GM21526 (cell line): ENCODE data around the gene ZNF469.

ENCODE experiments used
- ATAC-seq: cut with Tn5 transposase; IDR thresholded peaks from one replicate; pipeline ENCODE4 v1.9.1; 2021; ENCODE audit warnings: moderate library complexity; ENCODE audit not compliant: unreplicated experiment, low FRiP score

The ZNF469 gene

DNA sequence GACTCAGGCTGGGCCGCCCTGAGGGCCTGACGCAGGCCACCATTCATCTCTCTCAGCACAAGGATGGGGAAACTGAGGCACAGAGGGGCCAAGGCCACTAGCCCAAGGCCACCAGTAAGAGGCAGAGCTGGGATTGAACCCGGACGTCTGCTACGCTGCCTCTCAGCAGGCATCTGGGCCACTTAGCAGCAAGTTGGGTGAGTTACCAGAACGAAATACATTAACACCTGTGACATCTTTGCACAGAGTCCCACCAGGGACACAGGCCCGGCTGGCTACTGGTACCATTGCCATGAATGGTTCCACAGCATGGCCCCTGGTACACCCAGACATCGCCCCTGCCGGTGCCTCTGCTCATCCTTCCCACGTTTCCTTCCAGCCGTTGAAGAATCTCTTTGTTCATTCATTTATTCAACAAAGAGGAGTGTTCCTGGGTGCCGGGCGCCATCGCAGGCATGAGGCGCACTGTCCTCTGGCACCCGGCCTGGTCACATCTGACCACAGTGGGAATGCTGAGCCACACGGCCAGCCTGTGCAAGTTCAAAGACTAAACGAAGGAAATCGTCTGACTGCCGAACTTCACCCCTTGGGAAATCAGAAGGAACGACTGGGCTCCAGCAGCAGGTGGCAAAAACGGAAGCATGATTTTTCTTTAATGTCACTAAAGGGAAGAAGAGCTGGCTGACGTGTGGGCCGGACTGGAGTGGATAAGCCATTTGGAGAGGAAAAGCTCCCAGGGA is 7.4 kb upstream of the ZNF469 start:
- no peak for ATAC-seq

- ATAC-seq = no peak
These were observed 6.5 kb upstream of the ZNF469 start for GRCh38 chr16:88375996-88376834.

DNA sequence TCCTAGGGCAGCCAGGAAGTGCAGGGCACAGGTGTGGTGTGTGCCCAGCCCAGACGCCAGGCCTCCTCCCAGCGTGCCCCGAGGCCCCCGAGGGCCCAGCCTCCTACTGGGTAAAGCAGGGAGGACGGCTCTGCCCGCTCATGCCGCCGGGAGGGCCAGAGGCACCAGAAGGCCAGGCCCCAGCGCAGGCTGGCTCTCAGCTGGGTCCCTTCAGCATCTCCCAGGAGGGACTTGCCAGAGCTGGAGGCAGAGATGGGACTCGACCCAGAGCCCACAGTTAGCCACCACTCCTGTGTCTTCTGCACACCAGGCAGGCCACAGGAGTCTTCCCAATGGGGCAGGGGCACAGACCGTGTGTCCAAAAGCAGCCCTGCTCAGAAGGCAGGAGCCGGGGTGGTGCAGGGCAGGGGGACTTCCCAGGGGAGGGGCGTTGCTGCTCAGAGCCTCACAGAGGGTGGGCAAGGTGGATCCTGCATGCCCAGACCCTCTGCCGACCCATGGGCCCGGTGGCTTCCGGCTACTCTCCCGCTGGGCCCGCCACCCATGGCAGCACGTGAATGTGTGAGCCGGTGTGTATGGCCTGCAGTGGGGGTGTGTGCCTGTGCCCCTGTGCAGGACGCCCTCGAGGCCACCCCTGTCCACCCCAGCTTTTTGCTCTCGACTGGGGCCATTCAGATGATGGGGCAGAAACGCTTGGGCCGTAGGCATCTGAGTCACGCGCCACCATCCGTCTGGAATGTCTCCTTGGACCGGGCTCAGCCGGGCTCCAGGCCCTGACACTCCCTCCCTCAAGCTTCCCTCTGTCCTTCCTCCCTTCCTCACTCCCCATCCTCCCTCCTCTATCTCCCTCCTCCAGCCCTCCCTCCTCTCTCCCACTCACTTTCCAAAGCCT is 5.7 kb upstream of the ZNF469 start:
- no peak for ATAC-seq

GRCh38 chr16:88377961-88378360 is 4.8 kb upstream of the ZNF469 start:
- ATAC-seq = no peak

GRCh38 chr16:88378401-88378800 is 4.4 kb upstream of the ZNF469 start:
- no peak for ATAC-seq

DNA sequence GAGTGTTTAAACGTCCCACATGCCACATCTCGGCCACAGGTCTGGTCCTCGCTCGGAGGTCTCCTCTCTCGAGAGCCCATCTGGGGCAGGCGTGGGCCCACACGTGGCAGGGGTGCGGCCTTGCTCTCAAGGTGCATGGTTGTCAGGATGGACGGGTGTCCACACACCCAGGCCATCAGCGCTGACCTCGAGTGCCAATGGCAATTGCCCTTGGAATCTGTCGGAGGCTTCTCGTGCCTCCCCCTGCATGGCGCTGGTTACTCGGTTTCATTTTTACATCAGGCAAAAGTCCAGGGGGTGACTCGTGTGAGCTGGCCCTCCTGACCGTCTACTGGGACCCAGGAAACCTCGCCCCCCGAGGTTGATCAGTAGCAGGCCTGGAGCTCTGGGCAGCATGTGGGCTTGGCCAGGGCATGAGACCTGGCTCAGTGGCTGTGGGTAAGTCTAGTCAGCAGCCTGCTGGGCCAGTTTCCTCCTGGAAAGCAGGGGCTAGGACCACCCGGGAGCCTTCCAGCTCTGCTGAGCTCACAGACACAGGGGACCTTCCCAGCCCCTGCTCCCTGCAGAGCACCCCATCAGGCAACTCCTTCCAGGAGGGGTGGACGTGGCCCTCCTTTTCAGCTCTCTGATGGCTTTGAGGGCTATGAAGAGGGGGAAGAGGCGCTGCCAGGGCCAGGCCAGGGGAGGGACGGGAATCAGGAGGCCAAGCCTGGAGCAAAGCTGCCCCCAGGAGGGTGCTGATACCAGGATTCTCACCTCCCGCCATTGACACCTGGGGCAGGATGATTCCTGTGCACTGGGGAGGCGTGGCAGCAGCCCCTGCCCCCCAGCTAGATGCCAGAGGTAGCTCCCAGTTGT is 3.7 kb upstream of the ZNF469 start:
- ATAC-seq = no peak

- ATAC-seq = no peak
These were observed 3.1 kb upstream of the ZNF469 start for GRCh38 chr16:88379694-88380040.

DNA sequence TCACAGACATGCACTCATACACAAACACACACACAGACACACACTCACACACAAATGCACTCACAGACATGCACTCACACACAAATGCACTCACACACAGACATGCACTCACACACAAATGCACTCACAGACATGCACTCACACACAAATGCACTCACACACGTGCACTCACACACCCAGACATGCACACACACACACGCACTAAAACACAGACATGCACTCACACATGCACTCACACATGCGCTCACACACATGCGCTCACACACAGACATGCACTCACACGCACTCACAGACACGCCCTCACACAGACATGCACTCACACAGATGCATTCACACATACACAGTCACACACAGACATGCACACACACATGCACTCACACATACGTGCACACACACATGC is 2.7 kb upstream of the ZNF469 start:
- ATAC-seq = no peak

GRCh38 chr16:88380619-88381018 is 2.1 kb upstream of the ZNF469 start:
- ATAC-seq = no peak

DNA sequence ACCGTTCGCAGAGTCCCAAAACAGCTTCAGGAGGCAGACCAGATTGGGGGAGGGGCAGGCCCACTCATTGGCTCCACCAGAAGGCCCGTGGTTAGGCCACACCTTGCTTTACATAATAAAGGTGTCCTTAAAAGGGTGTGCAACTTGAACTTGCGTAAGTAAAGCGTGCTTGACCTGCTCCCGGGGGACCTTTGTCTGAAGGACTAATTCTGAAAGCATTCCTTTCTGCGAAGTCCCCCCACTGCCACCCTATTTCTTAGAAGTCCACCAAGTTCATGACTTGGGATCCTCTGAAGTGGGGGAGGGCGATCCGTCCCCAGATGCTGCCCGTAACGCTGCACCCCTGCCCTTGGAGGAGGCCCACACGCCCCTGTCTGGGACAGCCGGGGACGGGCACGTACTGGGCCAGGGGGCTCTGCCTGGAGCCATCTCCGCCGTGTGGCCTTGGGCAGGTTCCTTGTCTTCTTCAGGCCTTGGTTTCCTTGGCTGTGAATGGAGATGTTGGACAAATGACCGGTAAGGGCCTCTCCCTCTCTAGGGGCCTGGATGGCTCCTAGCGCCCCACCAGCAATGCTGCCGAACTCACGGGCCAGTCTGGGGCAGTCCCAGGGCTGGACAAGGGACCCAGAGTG is 823 bp upstream of the ZNF469 start:
- ATAC-seq = no peak

DNA sequence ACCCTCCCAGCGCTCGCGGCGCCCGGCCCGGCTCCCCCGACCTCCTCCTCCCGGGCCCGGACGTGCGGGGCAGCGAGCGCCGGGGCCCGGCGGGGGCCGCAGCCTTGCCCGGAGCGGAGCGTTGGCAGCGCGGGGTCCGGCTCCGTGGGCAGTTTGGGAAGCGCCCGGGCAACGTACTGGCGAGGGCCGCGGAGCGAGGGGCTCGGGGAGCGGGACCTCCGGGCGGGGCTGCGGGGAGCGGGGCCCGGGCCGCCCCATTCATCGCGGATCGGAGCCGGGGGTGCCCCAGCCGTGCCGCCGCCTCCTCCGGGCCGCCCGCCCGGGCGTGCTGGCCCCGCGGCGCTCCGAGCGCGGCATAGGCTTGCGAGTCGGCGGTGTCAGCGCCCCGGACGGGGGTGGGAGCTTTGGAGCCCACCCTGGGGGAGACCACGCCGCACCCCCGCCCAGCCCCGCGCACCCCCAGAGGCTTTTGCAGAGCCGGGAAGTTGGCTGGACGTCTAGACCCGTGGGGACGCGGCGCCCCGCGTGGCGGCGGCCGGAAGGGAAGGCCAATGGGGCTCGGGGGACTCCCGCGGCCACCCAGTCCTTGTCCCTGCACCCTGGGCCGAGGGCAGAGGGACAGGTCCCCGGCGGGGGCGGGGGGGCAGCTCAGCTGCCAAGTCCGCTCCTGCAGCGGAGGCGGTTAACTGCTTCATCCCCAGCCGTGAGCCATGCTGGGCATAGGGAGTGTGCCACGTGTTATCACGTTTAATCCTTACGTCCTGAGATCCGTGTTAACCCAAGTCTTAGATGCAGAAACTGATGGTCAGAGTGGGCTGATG is 852 bp downstream of the ZNF469 start:
- ATAC-seq = no peak

DNA sequence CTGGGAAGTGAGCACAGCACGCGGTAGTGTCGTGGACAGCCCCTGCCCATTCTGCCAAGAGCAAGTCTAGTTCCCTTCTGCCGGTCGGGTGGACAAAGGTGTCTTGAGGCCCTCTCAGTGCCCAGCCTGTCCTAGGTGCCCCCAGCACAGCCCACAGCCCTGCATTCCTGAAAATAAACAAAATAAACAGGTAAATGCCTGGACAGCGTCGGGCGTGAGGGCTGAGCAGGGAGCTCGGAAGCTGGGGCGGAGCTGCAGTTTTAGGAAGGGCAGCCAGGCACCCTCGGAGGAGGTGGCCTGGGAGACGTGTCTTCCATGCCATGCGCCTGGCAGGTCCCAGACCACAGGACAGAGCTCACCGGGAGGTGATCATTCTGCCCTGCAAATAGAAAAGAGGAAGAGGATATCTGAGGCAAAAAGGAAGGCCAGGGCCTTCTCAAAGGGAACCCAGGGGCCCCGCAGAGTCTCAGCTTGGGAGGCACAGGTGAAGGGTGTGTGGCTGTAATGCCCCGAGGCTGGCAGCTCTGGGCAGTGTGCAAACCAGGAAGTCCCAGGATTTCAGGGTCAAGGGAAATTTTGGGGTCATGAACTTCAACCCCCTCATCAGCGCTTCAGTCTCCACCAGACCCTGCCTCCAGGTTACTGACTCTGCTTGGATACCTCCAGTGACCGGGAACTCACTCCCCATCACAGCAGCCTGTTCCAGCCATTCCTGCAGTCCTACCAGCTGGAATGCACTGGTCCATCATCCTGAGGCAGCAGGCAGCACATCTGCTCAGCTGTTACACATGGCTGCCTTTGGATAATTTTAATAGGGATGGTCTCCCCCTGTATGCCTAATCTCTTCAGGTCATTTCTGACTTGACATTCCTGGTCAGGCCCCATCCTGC is 1.7 kb downstream of the ZNF469 start:
- ATAC-seq = no peak

DNA sequence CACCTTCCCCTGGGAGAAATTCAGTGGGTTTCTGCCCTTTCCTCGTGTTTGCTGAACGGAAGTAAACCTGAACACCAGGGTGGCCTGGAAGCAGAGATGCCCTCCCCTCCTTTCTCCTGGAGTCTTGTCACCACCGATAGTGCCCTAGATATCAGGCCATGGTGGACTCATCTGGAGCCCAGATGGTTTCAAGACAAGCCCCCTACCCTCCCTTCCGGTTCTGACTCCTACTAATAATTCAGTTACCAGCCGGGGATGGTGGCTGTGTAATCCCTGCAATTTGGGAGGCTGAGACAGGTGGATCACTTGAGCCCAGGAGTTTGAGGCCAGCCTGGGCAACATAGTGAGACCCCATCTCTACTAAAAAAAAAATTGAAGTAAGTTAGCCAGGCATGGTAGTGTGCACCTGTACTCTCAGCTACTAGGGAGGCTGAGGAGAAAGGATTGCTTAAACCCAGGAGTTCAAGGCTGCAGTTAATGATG is 2.4 kb downstream of the ZNF469 start:
- ATAC-seq = no peak

DNA sequence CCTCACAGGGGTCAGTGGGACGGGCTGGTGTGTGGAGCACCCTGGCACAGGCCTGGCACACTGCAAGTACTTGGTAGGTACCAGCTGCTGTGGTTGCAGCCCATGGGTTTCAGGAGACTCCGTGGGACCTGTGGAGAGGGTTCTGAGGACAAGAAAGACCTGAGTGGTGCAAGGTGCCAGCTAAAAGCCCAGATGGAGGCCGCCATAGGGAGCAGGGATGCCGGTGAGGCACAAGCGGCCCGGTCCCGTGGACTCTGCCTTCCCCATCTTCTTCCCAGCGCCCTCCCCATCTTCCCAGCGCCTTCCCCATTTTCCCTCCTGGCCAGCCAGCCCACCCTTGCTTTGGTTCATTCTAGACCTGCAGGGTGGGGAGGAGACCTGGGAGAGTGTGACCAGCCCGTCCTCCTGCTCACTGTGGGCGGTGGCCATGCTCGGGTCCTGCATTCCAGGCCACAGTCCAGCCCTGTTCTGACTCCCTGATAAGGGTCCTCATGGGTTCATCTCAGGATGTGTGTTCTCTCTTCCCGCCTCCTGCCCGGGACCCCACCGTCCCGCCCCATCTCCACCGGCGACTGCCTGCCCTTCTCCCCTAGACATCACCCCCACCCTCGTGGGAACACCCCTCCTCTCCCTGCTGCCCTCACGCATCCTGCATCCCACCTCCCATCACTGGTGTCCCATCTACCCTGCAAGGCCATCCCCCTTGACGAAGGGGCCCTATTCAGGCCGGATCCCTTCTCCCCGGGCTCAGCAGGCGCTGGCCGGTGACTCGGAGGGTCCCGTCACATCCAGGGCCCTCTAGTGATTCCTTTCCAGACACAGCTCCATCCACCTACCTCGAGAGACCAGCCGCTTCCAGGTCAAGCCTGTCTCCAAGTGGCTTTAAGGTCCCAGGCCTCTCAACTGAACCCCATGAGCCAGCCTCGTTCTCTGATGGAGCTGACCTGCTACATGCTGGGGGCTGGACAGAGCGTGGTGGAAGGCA is 3.4 kb downstream of the ZNF469 start:
- ATAC-seq = no peak

DNA sequence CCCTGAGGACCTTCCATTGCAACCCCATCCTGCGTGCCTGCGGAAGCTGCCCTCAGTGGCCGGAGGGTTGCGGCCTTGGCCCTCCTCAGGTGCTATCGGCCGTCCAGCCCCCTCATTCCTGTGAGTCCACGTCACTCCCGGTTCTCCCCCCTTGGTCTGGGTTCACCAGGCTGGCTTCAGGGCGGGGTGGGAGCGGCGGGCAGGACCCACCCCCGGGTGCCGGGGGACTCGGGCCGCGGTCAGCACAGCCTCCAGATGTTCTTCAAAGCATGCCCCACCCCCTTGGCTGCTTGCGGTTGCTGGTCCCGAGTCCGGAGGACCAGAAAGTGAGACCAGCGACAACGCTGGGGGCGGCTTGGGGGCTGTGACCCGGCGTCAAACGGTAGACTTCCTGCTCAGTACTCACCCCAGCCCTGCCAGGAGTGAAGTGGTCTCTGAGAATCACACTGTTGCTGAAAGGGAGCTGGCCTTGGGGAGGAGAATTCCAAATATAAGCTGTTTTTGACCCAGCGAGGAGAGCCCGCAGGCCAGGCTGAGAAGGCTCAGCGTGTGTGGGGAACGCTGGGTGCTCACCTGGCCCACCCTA is 4.5 kb downstream of the ZNF469 start:
- no peak for ATAC-seq

DNA sequence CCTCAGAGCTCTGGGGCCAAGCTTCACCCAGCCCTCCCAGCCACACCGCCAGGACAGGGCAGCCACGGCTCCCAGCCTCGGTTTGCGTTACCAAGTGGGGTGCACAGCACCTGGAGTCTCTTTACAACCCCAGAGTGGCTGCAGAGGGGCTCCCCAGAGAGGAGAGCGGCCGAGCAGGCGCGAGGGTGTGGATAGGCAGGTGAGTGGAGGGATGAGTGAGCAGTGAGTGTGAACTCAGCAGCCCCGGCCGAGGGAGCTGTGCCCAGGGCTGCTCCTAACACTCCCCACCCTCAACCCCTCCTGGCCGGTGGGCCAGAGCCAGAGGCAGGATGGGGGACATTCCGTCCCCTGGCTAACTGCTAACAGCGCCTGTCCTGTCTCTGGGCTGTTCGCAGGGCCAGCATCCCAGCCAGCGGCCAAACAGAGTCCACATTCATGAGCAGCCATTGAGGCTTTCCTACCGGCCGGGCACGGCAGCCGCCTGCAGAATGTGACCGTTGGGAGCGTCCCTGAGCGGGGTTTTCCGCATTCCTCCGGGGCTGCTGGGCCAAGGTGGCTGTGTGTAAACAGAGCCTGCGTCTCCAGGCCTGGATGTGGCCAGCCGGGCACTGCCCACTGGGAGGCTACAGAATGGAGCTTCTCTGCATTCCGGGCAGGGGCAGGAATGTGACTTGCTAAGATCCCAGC is 5.3 kb downstream of the ZNF469 start:
- no peak for ATAC-seq
